ENCODE measurements around the gene RHOBTB3. TPM values are rescaled to one million over a fixed set of nuclear protein-coding genes. Genes with fewer than 3 reads are reported as not detected.

RHOBTB3 gene
- total RNA-seq, 1 experiment from 2014 or later = 84.3 TPM

DNA sequence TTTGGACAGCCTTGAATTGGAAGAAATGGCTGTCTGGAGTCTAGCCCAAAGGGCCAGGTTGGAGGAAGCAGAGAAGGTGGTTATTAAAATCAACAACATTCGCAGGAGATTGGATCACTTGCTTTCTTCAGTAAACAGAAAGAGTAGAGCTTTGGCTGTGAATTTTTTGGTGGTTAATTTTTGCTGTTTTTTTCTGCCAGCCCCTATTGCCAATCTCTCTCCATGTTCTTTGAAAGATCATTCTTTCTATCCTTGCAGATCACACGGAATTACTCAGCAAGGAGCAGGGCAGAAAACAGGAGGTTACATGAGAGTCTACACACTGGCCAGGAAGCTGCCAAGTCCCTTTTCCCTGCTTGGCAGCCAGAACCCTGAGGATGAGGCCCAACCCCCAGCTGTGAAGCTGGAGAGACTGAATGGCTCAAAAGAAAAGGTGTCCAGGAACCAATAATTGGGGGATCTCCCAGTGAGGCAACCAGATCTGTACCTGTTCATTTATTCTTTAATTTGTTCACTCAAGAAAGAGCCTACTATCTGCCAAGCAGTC is 78.4 kb downstream of the RHOBTB3 start:
- Histone ChIP-seq H4K20me1 (ENCODE audit: insufficient read depth) (no peaks in the 10 kb centered on the region), H3K4me3 (replicated peaks in 1 of 2; ENCODE audit: low read depth in 1 of 2, low read length in 2 of 2) (no peak overlapping the region), H3K79me2 (ENCODE audit: insufficient read depth, low read length) (no peaks in the 10 kb centered on the region), H3K9me2 (ENCODE audit: insufficient read depth) (no peaks in the 10 kb centered on the region), H3K9ac (ENCODE audit: low read length) (no peak overlapping the region), H3K4me1 (ENCODE audit: control insufficient read depth in 1 of 2, insufficient read depth in 2 of 2, low read length in 2 of 2) (peaks cover 3 to 14% of the 10 kb centered on the region in 2 experiments; a peak in 3 of 4 replicates), H3K27me3 (ENCODE audit: insufficient read depth, low read length) (no peaks in the 10 kb centered on the region), H3K27ac (ENCODE audit: low read depth, low read length) (no peak overlapping the region), H2AFZ (ENCODE audit: low read depth, low read length, poor library complexity, severe bottlenecking) (no peak overlapping the region), H3K4me2 (ENCODE audit: low read length) (no peak overlapping the region), H3K36me3 (ENCODE audit: control insufficient read depth in 1 of 2, insufficient read depth in 2 of 2, low read length in 2 of 2) (no peaks in the 10 kb centered on the region), H3K9me3 (ENCODE audit: control insufficient read depth in 1 of 2, insufficient read depth in 1 of 2, low read depth in 1 of 2, low read length in 2 of 2) (no peaks in the 10 kb centered on the region)
- intact Hi-C loops (cut with micrococcal nuclease) = no loop called here
- TF ChIP-seq, protein P1, sequence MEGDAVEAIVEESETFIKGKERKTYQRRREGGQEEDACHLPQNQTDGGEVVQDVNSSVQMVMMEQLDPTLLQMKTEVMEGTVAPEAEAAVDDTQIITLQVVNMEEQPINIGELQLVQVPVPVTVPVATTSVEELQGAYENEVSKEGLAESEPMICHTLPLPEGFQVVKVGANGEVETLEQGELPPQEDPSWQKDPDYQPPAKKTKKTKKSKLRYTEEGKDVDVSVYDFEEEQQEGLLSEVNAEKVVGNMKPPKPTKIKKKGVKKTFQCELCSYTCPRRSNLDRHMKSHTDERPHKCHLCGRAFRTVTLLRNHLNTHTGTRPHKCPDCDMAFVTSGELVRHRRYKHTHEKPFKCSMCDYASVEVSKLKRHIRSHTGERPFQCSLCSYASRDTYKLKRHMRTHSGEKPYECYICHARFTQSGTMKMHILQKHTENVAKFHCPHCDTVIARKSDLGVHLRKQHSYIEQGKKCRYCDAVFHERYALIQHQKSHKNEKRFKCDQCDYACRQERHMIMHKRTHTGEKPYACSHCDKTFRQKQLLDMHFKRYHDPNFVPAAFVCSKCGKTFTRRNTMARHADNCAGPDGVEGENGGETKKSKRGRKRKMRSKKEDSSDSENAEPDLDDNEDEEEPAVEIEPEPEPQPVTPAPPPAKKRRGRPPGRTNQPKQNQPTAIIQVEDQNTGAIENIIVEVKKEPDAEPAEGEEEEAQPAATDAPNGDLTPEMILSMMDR (IDR thresholded peaks at IDR 0.05 in 2 of 3, conservative IDR thresholded peaks at IDR 0.05 in 1 of 3; ENCODE audit: borderline replicate concordance in 1 of 3, insufficient read depth in 1 of 3, low read depth in 2 of 3, low read length in 2 of 3) = no peak
- TF ChIP-seq, protein P2, sequence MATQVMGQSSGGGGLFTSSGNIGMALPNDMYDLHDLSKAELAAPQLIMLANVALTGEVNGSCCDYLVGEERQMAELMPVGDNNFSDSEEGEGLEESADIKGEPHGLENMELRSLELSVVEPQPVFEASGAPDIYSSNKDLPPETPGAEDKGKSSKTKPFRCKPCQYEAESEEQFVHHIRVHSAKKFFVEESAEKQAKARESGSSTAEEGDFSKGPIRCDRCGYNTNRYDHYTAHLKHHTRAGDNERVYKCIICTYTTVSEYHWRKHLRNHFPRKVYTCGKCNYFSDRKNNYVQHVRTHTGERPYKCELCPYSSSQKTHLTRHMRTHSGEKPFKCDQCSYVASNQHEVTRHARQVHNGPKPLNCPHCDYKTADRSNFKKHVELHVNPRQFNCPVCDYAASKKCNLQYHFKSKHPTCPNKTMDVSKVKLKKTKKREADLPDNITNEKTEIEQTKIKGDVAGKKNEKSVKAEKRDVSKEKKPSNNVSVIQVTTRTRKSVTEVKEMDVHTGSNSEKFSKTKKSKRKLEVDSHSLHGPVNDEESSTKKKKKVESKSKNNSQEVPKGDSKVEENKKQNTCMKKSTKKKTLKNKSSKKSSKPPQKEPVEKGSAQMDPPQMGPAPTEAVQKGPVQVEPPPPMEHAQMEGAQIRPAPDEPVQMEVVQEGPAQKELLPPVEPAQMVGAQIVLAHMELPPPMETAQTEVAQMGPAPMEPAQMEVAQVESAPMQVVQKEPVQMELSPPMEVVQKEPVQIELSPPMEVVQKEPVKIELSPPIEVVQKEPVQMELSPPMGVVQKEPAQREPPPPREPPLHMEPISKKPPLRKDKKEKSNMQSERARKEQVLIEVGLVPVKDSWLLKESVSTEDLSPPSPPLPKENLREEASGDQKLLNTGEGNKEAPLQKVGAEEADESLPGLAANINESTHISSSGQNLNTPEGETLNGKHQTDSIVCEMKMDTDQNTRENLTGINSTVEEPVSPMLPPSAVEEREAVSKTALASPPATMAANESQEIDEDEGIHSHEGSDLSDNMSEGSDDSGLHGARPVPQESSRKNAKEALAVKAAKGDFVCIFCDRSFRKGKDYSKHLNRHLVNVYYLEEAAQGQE (IDR thresholded peaks at IDR 0.05; ENCODE audit: low read depth) = no peak
- no peak for TF ChIP-seq ELF1 (IDR thresholded peaks at IDR 0.05; ENCODE audit: borderline replicate concordance, low read depth)
- no peak for TF ChIP-seq CEBPB (IDR thresholded peaks at IDR 0.05; ENCODE audit: low read depth)
- TF ChIP-seq, protein P3, sequence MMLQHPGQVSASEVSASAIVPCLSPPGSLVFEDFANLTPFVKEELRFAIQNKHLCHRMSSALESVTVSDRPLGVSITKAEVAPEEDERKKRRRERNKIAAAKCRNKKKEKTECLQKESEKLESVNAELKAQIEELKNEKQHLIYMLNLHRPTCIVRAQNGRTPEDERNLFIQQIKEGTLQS (IDR thresholded peaks at IDR 0.05) = no peak
- TF ChIP-seq TCF7L2 (IDR thresholded peaks at IDR 0.05; ENCODE audit: borderline replicate concordance, extremely low read depth, insufficient read depth, insufficient read length) = no peak
- TF ChIP-seq RAD21 (IDR thresholded peaks at IDR 0.05; ENCODE audit: low read depth) = no peak
- TF ChIP-seq, protein P4, sequence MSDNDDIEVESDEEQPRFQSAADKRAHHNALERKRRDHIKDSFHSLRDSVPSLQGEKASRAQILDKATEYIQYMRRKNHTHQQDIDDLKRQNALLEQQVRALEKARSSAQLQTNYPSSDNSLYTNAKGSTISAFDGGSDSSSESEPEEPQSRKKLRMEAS (IDR thresholded peaks at IDR 0.05) = no peak
- no peak for TF ChIP-seq JUND (IDR thresholded peaks at IDR 0.05)
- no peak for TF ChIP-seq ZNF274 (IDR thresholded peaks at IDR 0.05; ENCODE audit: low read depth, low read length)
- ChIA-PET POLR2A (no interaction called here), CTCF (no interaction called here), RAD21 (ENCODE audit: low non-redundant PET in 1 of 2, low total read pairs in 2 of 2, uncharacterized antibody in 2 of 2, unreplicated experiment in 2 of 2) (no interaction called here)
- DNase-seq (ENCODE audit: low read depth, low spot score) (no peak), ATAC-seq (no peak)
- BruUV-seq (replicated peaks) = no TSS peak
